GM12891 (cell line): ENCODE data around the gene TMEM184A.

Experiments used
- PAX5 ChIP-seq: IDR thresholded peaks from 2 replicates; pipeline ENCODE4 v1.6.1; 2011; ENCODE audit warnings: low read length, moderate library complexity, mild to moderate bottlenecking; ENCODE audit not compliant: insufficient read depth, severe bottlenecking
- POLR2A ChIP-seq: IDR thresholded peaks from 2 replicates; pipeline ENCODE4 v1.6.1; 2011; ENCODE audit warnings: low read depth, low read length, control low read depth
- POLR2AphosphoS5 ChIP-seq: IDR thresholded peaks from 2 replicates; pipeline ENCODE4 v1.6.1; 2011; ENCODE audit warnings: low read depth, low read length, control low read depth
- POU2F2 ChIP-seq: IDR thresholded peaks from 2 replicates; pipeline ENCODE4 v1.6.1; 2011; ENCODE audit warnings: low read depth, mild to moderate bottlenecking, control low read depth, low read length, moderate library complexity
- SPI1 ChIP-seq: IDR thresholded peaks from 2 replicates; pipeline ENCODE4 v1.6.1; 2011; ENCODE audit warnings: low read depth, low read length, control low read depth
- TAF1 ChIP-seq: IDR thresholded peaks from 2 replicates; pipeline ENCODE4 v1.6.1; 2011; ENCODE audit warnings: low read depth, low read length, control low read depth

DNA sequence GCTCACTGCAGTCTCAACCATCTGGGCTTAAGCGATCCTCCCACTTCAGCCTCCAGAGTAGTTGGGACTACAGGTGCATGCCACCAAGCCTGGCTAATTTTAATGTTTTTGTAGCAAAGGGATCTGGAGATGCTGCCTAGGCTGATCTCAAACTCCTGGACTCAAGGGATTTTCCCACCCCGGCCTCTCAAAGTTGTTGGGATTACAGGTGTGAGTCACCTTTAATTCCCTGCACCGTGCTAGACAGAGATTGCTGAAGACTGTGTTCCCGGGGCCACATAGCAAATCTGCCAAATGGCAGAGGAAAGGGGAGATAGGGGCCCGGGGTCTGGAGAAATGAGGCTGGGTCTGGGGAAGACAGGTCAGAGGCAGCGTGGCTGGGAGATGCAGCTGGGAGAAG lies 34.5 kb upstream of the TMEM184A start:
- TF ChIP-seq POLR2AphosphoS5 (no peak), POLR2A (no peak), TAF1 (no peak), SPI1 (no peak), POU2F2 (no peak), PAX5 (no peak)
